SHP77 (cell line): ENCODE data around the gene UNC13D.
"Not testable (repeated sequence)": the region's sequence is repeated elsewhere in the genome, so short reads cannot be mapped to it uniquely, and the experiment has no call there.

Experiments
- DNase-seq, 2 experiments: peaks; one replicate each; lab custom pipeline; 2025; lab: John Stamatoyannopoulos, UW

Gene UNC13D

DNA sequence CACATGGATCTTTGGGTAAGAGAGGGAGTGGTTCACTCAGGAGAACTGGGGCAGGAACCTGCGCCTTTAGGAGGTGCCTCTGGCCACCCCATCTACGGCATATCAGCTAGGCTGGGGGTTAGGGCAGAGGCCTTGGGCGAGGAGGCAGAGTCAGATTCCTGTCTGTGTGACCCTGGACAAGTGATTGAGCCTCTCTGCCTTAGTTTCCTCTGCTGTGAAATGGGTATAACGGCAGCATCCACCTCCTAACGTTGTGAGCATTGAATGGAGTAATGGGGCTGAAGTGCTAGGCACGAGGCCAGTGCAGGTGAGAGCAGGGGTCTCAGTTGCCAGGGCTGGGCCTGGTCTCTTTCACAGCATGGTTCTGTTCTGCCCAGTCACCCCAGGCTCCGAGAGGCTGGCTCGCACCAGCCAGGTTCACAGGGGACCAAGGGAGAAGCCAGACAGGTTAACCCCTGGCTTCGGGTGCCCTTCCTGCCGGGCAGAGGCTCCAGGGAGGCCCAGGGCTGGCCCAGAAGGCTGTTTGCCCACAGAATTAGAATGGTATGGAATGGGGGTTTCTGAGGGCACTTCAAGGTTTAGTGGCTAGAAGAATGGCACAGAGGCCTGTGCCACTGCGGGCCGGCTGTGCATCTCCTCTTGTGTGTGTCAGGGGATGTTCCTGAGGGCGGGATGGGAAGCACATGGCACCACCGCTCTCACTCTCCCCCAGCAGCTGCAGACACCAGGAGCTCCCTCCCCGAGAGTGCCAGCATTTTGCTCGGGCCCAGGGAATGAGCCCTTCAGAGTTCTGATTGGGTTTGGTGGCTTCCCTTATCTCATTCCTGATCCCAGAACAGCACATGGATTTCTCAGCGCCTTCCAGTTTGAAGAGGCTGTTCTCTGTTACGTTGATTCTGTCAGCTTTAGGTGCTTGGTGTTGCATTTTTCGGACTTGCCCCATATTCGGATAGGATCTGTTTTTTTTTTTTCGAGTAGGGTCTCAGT, 23.8 kb downstream of the UNC13D start:
- DNase-seq: no peak

DNA sequence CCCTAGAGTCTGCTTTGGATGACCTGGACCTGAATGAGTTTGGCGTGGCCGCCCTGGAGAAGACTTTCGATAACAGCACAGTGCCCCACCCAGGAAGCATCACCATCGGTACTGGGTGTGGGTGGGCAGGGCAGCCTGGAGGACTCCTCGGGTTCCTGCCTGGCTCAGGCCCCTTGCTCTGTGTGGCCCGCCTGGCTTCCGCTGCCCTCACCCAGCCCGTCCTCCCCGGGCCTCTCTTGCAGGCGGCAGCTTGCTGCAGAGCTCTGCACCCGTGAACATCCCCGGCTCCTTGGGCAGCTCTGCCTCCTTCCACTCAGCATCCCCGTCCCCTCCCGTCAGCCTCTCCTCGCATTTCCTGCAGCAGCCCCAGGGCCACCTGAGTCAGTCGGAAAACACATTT, 24.5 kb downstream of the UNC13D start:
- DNase-seq: no peak

DNA sequence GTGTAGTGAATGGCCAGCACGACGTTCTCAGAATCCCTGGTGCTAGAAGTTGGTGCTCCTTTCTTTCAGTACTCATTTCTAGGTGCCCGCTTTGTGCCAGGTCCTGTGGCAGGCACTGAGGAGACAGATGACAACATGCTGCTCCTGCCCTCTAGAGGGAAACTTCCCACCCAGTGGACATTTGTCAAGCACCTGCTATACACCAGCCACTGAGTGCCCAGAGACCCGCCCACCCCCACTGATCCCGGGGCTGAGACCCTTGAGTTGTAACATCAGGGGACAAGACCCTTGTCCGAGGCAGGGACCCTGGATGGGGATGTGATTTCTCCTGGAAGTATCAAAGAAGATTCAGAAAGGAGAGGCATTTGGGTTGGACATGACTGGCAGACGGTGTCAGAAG, 25.1 kb downstream of the UNC13D start:
- DNase-seq: no peak

DNA sequence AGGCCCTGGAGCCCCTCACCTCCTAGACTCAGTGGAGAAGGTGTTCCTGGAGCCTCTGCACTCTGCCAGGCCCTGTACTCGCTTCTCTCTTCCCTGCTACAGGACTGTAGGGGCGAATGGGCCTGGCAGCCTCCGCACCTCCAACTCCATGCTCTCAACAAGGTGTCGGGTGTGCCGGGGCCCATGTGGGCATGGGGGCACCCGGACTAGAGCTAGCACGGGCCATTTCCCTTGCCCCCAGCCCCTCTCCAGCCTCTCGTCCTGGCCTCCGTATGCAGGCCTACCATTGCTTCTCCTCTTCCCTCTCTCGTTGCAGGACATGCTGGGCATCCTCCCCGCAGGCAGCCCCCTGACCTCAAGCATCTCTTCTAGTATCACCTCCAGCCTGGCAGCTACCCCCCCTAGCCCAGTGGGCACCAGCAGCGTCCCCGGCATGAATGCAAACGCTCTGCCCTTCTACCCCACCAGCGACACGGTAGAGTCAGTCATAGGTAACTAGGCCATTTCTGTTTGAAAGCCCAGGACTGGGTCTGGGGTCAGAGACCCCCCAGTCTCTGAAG, 25.8 kb downstream of the UNC13D start:
- DNase-seq: no peak

DNA sequence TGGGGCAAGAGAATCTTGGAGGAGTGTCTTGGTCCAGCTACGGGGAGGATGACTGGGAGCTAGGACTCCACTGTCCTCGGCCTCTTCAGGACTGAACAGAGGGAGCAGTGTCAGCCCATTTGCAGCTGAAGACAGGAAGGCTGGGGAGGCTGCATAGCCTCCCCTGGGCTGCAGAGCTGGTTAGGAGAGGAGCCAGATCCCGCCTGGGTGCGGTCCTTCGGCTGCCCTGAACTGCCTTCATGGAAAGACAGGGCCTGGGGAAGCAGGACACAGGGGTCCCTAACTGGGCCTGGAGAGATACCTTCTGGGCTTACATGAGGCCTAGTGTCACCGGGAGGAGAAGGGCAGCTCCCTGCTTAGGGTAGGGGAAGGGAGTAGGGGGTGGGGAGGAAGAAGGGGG, 26.6 kb downstream of the UNC13D start:
- DNase-seq: no peak

DNA sequence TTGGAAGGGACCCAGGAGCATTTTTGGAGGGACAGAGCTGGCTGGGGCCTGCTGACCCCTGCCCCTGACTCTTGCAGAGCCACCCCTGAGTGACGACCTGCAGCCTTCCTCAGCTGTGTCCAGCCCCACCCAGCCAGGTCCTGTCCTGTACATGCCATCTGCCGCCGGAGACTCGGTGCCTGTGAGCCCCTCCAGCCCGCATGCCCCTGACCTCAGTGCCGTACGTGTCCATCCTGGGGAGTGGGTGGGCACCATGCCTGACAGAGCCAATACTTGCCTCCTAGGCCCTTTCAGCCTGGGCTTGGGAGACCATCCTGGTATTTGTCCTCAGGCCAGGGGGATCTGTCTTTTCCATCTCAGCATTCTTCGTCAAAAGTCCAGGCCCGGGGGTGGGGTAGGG, 27.5 kb downstream of the UNC13D start:
- DNase-seq: no peak

DNA sequence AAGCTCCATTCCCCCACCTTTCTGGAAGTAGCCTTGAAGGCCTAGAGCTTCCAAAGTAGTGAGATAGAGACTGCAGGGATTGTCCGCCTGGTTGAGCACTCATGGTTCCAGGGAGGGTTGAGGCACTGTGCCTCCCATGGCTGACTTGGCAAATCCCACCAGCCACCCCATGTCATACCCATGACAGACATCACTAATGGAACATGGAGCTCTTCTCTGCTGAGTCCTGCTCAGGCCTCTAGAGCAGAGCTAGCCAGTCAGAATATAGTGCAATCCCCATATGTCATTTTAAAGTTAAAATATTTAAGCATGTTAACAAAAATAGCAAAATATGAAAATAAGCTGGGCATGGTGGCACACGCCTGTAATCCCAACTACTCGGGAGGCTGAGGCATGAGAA, 28.8 kb downstream of the UNC13D start:
- DNase-seq: no peak

DNA sequence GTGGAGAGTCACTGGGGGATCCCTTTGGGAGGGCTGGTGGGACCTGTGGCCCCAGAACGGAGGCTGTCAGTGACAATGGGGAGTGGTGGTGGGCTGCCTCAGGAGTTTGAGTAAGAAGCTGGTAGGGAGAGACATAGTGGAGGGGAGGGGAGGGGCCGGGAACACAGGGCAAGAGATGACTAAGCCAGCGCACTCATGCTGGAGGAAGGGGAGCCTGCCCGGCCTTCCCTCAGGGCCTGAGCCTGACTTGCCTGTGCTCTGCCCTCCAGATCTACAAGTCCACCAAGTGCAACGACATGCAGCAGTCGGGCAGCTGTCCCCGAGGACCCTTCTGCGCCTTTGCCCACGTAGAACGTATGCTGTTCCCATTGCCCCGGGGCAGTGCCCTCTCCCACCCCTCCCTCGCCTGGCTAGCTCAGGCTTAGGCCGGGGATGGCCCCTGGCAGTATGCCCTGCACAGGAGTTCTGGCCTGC, 29.3 kb downstream of the UNC13D start:
- no peak for DNase-seq

DNA sequence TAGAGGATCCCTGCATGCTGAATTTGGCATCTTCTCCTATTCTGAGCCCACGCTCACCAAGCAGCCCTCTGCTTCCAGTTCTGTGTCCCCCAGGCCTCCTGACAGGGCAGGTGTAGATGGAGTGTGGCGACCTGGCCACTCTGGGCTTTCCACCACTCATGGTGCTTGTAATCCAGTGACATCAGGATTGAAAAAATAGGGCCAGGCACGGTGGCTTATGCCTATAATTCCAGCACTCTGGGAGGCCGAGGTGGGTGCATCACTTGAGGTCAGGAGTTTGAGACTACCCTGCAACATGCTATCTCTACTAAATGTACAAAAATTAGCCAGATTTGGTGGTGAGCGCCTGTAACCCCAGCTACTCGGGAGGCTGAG, 30.2 kb downstream of the UNC13D start:
- DNase-seq: no peak

DNA sequence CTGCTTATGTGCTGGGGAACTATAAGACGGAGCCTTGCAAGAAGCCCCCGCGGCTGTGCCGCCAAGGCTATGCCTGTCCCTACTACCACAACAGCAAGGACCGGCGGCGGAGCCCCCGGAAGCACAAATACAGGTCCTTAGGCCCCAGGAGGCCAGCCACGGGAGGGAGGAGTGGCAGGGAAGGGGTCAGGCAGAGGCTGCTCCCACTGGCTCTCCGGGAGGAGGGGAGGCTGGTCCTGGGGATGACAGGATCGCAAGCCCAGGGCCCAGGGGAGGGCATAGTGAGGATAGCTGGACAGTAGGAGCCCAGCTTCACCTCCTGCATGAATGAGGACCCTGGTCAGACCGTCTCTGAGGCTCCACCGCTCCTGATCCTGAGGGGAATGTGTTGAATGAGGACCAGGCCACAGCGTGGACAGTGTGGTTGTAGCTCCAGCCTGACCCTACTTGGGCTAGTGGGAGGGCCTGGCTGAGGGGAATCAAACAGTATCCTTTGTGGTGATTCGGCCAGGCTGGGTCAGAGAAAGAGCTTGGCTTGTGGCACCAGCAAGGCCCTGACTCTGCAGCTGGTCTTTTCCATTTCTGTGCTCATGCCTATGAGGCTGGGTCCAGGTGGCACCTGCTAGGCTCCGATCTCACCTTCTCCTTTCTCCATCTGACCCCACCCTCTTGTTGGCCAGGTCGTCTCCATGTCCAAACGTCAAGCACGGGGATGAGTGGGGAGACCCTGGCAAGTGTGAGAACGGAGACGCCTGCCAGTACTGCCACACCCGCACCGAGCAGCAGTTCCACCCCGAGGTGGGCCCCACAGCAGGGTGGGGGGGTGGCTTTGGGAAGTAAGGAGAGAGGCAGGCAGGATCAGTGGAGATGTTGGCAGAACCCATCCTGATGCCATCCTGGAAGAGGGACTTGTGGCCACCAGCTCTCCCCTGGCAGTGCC, 30.9 kb downstream of the UNC13D start:
- DNase-seq: no peak

DNA sequence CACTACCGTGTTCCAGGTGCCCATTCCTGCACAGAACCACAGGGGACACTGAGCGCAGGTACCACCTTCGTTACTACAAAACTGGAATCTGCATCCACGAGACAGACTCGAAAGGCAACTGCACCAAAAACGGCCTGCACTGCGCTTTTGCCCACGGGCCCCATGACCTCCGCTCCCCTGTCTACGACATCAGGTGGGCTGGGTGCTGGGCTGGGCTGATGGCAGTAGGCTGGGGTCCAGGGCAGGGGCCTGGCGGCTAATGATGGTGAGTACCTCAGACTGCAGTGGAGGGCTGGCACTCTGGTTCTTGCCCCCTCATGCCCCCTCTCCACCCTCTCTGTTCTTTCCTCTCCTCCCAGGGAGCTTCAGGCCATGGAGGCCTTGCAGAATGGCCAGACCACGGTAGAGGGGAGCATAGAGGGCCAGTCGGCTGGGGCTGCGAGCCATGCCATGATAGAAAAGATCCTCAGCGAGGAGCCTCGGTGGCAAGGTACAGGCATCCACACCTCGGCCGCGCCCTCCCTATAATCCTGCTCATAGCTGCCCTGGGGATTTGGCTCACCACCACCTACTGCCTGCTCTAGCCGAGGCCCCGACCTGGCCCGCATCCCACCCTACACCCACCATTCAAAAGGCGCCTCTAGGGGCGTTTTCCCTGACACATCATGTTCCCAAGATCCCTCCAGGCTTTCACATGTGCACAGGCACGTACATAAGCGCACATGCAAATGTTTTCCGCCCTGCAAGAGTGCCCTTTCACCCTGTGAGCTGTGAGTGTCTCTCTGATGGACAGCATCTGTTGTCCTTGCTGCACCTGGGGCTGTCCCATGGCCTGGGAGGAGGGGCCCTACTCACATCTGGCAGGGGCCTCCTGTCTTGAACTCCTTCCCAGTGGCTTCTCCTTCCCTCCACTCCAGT, 31.8 kb downstream of the UNC13D start:
- no peak for DNase-seq

DNA sequence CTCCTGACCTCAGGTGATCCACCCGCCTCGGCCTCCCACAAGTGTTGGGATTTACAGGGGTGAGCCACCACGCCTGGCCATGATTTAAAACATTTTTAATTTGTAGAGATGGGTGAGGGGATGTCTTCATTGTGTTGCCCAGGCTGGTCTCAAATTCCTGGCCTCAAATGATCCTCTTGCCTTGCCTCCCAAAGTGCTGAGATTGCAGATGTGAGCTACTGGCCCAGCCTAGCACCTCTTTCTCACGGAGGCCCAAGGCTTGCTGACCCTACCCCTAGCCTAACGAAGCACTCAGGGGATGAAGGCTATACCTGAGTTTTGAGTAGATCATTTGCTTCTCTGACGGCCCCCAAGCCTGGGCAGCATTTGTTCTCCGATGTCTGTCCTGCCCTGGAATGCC, 33.0 kb downstream of the UNC13D start:
- no peak for DNase-seq

DNA sequence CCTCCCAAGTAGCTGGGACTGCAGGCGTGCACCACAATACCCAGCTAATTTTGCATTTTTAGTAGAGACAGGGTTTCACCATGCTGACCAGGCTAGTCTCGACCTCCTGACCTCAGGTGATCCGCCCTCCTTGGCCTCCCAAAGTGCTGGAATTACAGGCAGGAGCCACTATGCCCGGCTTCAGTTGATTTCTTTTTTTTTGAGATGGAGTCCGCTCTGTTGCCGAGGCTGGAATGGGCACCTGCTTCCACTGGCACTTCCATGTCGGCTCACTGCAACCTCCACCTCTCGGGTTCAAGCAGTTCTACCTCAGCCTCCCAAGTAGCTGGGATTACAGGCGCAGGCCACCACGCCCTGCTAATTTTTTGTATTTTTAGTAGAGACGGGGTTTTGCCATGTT, 33.4 kb downstream of the UNC13D start:
- DNase-seq: not testable (repeated sequence)

DNA sequence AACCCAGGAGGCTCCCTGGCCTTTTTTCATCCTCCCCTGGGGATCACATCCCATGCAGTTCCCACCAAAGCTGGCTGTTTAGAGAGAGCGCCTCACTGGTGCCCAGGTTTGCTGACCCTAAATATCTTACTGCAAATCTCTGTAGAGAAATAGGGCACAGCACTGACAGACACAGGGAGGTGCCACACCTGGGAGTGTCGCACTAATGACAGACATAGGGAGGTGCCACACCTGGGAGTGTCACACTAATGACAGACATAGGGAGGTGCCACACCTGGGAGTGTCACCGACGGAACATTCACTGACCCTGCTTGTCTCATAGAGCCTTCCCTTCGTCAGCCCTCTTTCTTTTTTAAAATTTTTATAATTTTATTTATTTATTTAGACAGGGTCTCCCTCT, 34.0 kb downstream of the UNC13D start:
- DNase-seq: no peak

DNA sequence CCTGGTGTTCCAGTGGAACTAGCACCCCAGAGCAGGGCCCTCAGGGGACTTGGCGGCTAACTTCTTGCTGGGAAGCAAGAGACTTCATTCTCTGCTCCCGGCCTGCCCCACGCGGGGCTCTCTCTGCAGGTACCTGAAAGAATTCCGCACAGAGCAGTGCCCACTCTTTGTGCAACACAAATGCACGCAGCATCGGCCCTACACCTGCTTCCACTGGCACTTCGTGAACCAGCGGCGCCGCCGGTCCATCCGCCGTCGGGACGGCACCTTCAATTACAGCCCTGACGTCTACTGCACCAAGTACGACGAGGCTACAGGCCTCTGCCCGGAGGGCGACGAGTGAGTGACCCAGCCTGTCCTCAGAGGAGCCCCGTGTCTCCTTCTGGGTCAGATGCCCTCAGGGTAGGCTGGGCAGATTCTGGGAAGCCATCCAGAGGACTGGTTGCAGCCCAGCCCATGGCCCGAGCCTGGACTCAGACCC, 34.5 kb downstream of the UNC13D start:
- no peak for DNase-seq

DNA sequence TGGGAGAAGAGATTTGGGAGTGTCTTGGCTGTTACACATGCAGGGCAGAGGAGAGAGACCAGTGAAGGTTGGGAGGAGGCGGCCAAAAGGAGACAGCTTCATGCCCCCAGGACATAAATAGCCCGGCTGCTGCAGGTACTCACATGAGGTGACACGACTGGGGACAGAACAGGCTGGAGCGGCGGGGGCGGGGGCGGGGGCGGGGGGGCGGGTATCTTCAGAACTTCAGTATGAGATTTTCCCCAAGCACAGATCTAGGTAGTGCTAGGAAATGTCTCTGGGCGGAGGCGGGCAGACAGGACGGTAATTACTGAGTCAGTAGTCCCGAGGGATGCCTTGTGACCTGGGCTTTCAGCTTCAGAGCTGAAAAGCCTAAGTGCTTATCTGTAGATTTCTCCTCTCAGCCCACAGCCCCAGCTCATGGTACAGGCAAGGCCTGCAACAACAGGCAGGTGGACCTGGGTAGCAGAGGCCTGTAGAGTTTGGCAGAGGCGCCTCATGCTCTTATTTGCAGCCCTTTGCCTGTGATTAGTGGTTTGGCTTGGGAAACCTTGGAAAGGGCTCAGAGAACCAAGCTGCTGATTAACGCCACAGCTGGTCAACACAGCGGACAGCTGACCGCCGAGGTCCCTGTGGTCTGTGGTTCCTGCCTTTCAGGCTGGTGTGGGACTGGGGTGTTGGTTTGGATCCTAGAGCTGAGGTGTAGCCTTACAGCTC, 35.1 kb downstream of the UNC13D start:
- no peak for DNase-seq

DNA sequence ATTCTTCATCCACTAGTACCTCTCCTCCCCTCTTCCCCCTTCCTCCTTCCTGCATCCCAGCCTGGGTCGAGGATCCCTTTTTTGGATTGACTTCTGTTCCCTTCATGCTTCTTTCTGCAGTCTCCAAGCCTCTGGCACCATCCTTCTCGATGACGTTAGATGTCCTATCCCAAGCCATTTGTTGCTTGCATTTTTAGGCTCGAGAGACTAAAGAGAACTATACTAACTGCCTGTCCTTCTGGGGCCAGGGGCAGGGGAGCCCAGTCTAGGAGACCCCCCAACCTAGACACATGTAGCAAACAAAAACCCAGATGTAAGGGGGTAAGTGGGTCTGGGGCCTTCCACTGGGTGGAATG, 35.7 kb downstream of the UNC13D start:
- no peak for DNase-seq

DNA sequence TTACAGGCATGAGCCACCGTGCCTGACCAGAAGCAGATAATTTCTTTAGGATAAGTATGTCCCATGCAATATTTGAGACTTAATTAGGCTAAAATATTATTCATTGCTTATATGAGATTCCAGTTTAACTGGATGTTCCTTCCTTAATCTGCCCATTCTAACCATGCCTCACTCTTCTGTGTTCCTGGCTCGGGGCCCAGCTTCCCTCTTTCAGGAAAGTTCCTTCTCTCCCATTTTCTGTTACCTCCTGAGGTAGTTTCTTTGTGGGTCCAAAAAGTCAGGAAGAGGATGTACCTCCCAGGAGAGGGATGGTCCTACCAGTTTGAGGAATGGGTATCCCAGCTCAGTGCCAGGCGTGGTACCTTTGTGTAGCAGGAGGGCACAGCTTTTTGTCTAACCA, 36.3 kb downstream of the UNC13D start:
- no peak for DNase-seq

DNA sequence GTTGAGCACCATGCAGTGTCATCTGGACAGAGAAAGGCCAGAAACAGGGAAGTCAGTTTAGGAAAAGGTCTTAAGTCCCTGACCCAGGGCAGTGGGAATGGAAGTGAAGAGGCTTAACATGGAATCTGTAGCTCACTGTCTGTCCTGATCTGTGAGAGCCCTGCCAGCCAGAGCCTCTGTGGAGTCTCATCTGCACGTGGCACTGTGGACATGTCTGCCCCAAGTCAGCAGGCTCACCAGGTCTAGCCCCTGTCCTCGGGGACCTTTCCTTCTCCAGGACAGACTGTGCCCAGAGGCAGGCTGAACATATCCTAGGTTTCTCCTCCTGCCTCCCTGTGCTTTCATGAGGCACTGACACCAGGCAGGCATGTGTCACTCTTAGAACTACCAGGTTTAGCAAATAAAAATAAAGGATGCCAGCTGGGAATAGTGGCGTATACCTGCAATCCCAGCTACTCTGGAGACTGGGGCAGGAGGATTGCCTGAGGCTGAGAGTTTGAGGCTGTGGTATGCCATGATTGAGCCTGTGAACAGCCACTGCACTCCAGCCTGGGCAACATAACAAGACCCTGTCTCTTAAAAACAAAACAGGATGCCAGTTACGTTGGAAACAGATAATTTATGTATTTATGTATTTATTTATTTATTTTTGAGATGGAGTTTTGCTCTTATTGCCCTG, 37.2 kb downstream of the UNC13D start:
- no peak for DNase-seq

DNA sequence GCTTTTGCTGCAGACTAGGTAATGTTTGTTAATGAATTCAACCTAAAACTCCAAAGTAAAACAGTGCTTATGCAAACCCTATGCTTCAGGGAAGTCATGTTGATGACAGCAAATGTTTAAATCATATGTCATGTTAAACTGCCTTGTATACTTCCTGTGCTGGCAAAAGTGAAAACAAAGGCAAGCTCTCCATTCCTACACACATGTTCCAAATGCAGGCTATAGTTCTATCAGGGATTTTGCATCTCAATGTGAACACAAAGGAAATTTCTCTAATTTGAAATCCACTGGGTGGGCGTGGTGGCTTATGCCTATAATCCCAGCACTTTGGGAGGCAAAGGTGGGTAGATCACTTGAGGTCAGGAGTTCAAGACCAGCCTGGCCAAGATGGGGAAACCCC, 40.3 kb downstream of the UNC13D start:
- DNase-seq: no peak
